NAMALWA (cell line): ENCODE results near the gene LCE2B.
"Not testable (repeated sequence)": the region's sequence is repeated elsewhere in the genome, so short reads cannot be mapped to it uniquely, and the experiment has no call there.

ENCODE experiments used
- DNase-seq: peaks from one replicate; pipeline ENCODE4 v3.0.0-alpha.2; 2015; ENCODE audit warnings: low spot score

The LCE2B gene

GRCh38 chr1:152685823-152686222 is at the start of gene LCE2B:
Gene LCE2B (plus strand): TSS chr1:152686123. CDS start chr1:152686844, 721 bp downstream.
- DNase-seq, result not testable (repeated sequence)

GRCh38 chr1:152640351-152640750 is 45.6 kb upstream of the LCE2B start:
- DNase-seq, result no peak

- no peak for DNase-seq
Measured at GRCh38 chr1:152643945-152644344, 42.0 kb upstream of the LCE2B start.

- DNase-seq, result no peak
Measured at GRCh38 chr1:152645146-152645545, 40.8 kb upstream of the LCE2B start.

- DNase-seq, result no peak
Measured at GRCh38 chr1:152646656-152647055, 39.3 kb upstream of the LCE2B start.

GRCh38 chr1:152654110-152654509 is 31.8 kb upstream of the LCE2B start:
- DNase-seq, result peak; percentile 85

- no peak for DNase-seq
Measured at GRCh38 chr1:152656459-152656858, 29.5 kb upstream of the LCE2B start.

GRCh38 chr1:152657677-152658076 is 28.2 kb upstream of the LCE2B start:
- DNase-seq, result no peak

GRCh38 chr1:152658649-152659048 is 27.3 kb upstream of the LCE2B start:
- DNase-seq, result no peak

- DNase-seq, result no peak
Measured at GRCh38 chr1:152663098-152663497, 22.8 kb upstream of the LCE2B start, which contains the start of gene LCE2D. Gene LCE2D (plus strand): TSS chr1:152663380. CDS start chr1:152664106, 726 bp downstream.

GRCh38 chr1:152666171-152666570 is 19.8 kb upstream of the LCE2B start:
- not testable (repeated sequence) for DNase-seq

- no peak for DNase-seq
Measured at GRCh38 chr1:152667648-152668047, 18.3 kb upstream of the LCE2B start.

- no peak for DNase-seq
Measured at GRCh38 chr1:152673016-152673415, 12.9 kb upstream of the LCE2B start.

GRCh38 chr1:152674983-152675382 is 10.9 kb upstream of the LCE2B start, which contains the start of gene LCE2C:
Gene LCE2C (plus strand): TSS chr1:152675279. CDS start chr1:152676016, 737 bp downstream.
- not testable (repeated sequence) for DNase-seq

GRCh38 chr1:152679459-152679858 is 6.5 kb upstream of the LCE2B start:
- no peak for DNase-seq

- DNase-seq, result no peak
Measured at GRCh38 chr1:152681616-152682015, 4.3 kb upstream of the LCE2B start.

GRCh38 chr1:152683846-152684245 is 2.1 kb upstream of the LCE2B start:
- no peak for DNase-seq

GRCh38 chr1:152697701-152698600 is 12.0 kb downstream of the LCE2B start, which contains the start of gene LCE2A:
Gene LCE2A (plus strand): TSS chr1:152698345. CDS start chr1:152698902, 557 bp downstream.
- DNase-seq, result no peak

GRCh38 chr1:152699746-152700145 is 13.8 kb downstream of the LCE2B start:
- DNase-seq, result no peak

- no peak for DNase-seq
Measured at GRCh38 chr1:152707860-152708259, 21.9 kb downstream of the LCE2B start, which contains the start of gene LCE4A. Gene LCE4A (plus strand): TSS chr1:152708160. CDS start chr1:152709076, 916 bp downstream.

- no peak for DNase-seq
Measured at GRCh38 chr1:152718238-152718637, 32.3 kb downstream of the LCE2B start.

GRCh38 chr1:152725261-152725660 is 39.3 kb downstream of the LCE2B start:
- DNase-seq, result no peak

GRCh38 chr1:152728986-152729385 is 43.1 kb downstream of the LCE2B start:
- DNase-seq, result no peak
